DND-41 (cell line): ENCODE measurements around the gene RAF1.

Experiments
- CTCF ChIP-seq: IDR thresholded peaks from 2 replicates; pipeline ENCODE4 v1.5.1; 2012; ENCODE audit warnings: borderline replicate concordance, low read length, moderate library complexity, mild to moderate bottlenecking; ENCODE audit not compliant: poor library complexity, severe bottlenecking; ENCODE audit errors: extremely low read depth
- EZH2 ChIP-seq: IDR thresholded peaks from 3 replicates; pipeline ENCODE4 v1.6.1; 2012; ENCODE audit warnings: borderline replicate concordance, low read depth, mild to moderate bottlenecking, moderate library complexity, low read length, inconsistent platforms; ENCODE audit not compliant: severe bottlenecking

GRCh38 chr3:12655701-12656100 is 8.2 kb downstream of the RAF1 start:
- TF ChIP-seq CTCF (no peak), EZH2 (no peak)
